HEK293 (cell line): ENCODE data around the gene EGR1.
"Not testable (repeated sequence)": the region's sequence is repeated elsewhere in the genome, so short reads cannot be mapped to it uniquely, and the experiment has no call there.

Experiments used
- CTCF ChIA-PET: fragments of 350-600 bp; formaldehyde crosslinking; extraction: SDS; loops from one replicate; lab custom pipeline; 2021; ENCODE audit warnings: antibody characterized with exemption; lab: Yijun Ruan, JAX
- POLR2A ChIA-PET: fragments of 300-600 bp; formaldehyde crosslinking; extraction: SDS; loops from one replicate; lab custom pipeline; 2020; ENCODE audit warnings: antibody characterized with exemption, inconsistent platforms; lab: Yijun Ruan, JAX
- H3K27ac ChIP-seq: fragments of 200-500 bp; sonication (Bioruptor generic); 2 replicates; pipeline ENCODE4 v1.5.1; 2014; ENCODE audit warnings: low read depth, low read length, control low read depth, inconsistent platforms; ENCODE audit errors: extremely low read depth
- H3K36me3 ChIP-seq, 2 experiments: fragments of 200-500 bp in 1 of 2; sonication (Bioruptor generic) in 1 of 2; 1 replicate in 1 of 2; 2 replicates in 1 of 2; pipeline ENCODE4 v1.5.1; 2014 to 2017; ENCODE audit warnings: inconsistent platforms in 2 of 2, low read length in 2 of 2; ENCODE audit not compliant: control insufficient read depth in 2 of 2, insufficient read depth in 1 of 2
- H3K4me1 ChIP-seq: fragments of 200-500 bp; sonication (Bioruptor generic); 2 replicates; pipeline ENCODE4 v1.5.1; 2014; ENCODE audit warnings: mild to moderate bottlenecking, low read length, inconsistent platforms; ENCODE audit not compliant: control insufficient read depth, insufficient read depth
- H3K4me3 ChIP-seq: 2 replicates; pipeline ENCODE4 v1.5.1; 2011; ENCODE audit warnings: low read depth, mild to moderate bottlenecking, control low read depth, low read length, moderate library complexity
- H3K9me3 ChIP-seq: fragments of 200-500 bp; sonication (Bioruptor generic); 2 replicates; pipeline ENCODE4 v1.5.1; 2014; ENCODE audit warnings: low read depth, low read length, inconsistent platforms; ENCODE audit not compliant: control insufficient read depth, insufficient read depth
- BCL11B ChIP-seq: fragments of 450-650 bp; formaldehyde crosslinking; IDR thresholded peaks from 2 replicates; pipeline ENCODE4 v1.5.1; 2016; ENCODE audit warnings: low read depth, missing biosample characterization, missing genetic modification characterization
- HOXD13 ChIP-seq: sonication (generic); formaldehyde crosslinking; IDR thresholded peaks from 2 replicates; pipeline ENCODE4 v1.8.0; 2022; ENCODE audit warnings: missing genetic modification reagents, borderline replicate concordance
- KLF8 ChIP-seq: fragments of 450-650 bp; formaldehyde crosslinking; IDR thresholded peaks from 2 replicates; pipeline ENCODE4 v1.5.1; 2016; ENCODE audit warnings: missing biosample characterization, missing genetic modification characterization
- ZNF10 ChIP-seq: fragments of 450-650 bp; formaldehyde crosslinking; IDR thresholded peaks from 2 replicates; pipeline ENCODE4 v1.5.1; 2017; ENCODE audit warnings: missing biosample characterization, missing genetic modification characterization
- ZNF133 ChIP-seq: fragments of 450-650 bp; formaldehyde crosslinking; IDR thresholded peaks from 2 replicates; pipeline ENCODE4 v1.5.1; 2016; ENCODE audit warnings: missing biosample characterization, missing genetic modification characterization
- ZNF239 ChIP-seq: fragments of 450-650 bp; formaldehyde crosslinking; IDR thresholded peaks from 2 replicates; pipeline ENCODE4 v1.5.1; 2016; ENCODE audit warnings: missing biosample characterization, missing genetic modification characterization
- ZNF473 ChIP-seq: fragments of 450-650 bp; formaldehyde crosslinking; IDR thresholded peaks from 2 replicates; pipeline ENCODE4 v1.5.1; 2017; ENCODE audit warnings: missing biosample characterization, missing genetic modification characterization
- ZNF600 ChIP-seq: fragments of 450-650 bp; formaldehyde crosslinking; IDR thresholded peaks from 2 replicates; pipeline ENCODE4 v1.5.1; 2016; ENCODE audit warnings: missing biosample characterization, missing genetic modification characterization
- ZSCAN16 ChIP-seq: fragments of 450-650 bp; formaldehyde crosslinking; IDR thresholded peaks from 2 replicates; pipeline ENCODE4 v1.5.1; 2016; ENCODE audit warnings: missing biosample characterization, missing genetic modification characterization
- ZXDB ChIP-seq: fragments of 450-650 bp; formaldehyde crosslinking; IDR thresholded peaks from 2 replicates; pipeline ENCODE4 v1.5.1; 2016; ENCODE audit warnings: missing biosample characterization, missing genetic modification characterization
- TF ChIP-seq, protein P1 (sequence below): fragments of 450-650 bp; formaldehyde crosslinking; IDR thresholded peaks from 2 replicates; pipeline ENCODE4 v1.5.1; 2017; ENCODE audit warnings: missing biosample characterization, missing genetic modification characterization

EGR1 gene

DNA sequence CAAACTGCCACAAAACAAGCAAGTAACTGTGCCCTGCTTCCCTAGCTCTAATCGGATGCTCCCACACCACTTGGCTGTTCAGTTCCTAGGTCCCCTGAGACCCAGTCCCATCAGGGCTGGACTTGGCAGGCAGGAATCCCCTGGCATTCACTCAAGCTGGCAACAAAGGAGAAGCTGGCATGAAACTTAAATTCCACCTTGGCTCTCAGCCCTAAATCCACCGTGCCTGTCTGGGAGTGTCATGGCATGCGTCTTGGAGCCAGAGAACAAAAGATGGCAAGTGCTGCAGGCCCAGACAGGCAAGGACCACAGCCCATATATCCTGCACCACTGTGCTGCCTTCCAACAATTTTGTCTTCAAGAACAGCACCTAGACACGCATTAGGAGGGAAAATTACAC is 39.5 kb downstream of the EGR1 start:
- POLR2A ChIA-PET = interaction anchor here (0.9 to 2.9 kb wide), 3 partner anchors 39 to 56 kb away, joined by 3 to 25 read pairs (median 4); partner anchors contain the start of gene EGR1

DNA sequence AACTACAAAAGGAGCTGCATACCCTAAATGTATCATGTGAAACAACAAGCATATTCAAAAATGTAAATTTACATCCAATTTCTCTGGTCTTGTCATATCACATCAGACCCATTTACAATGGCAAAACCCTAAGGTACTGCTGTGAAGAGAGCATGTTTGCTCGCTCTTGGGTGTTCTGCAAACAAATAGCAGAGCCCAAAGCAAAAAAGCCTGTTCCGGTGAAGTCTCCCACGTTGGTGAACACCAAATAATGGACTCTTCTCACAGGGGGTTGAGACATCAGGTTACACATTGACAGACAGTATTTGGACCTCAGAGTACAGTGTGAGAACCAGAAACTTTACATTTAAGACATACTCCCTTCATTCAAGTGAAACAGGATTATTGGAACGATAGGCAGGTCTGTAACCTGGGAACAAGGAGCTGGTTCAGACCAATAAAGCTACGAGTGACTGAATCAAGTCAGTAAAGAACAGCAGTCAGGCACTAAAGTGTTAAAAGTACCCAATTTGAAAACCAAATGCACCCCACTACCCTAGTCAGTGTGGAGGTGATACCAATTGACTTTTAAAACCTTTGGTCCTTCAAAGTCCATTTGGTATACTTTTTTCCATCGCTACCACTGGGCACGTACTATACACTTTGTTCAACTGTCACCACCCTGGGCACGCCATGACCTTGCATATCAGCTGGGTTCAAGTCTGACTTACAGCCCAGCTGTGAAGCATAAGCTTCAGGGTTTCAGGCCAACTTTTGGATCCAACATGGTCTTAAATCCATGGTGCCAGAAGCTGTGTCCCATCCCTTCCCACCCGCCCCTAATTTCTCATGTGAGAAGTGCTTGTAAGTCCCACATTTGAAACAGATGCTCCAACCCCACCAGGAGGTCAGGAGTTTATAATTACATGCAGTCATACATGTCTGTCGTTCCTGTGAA is 41.4 kb downstream of the EGR1 start:
- Histone ChIP-seq H3K4me1 (no peaks in the 10 kb centered on the region), H3K27ac (no peak overlapping the region), H3K9me3 (no peaks in the 10 kb centered on the region), H3K4me3 (no peak overlapping the region), H3K36me3 (peaks cover 36 to 63% of the 10 kb centered on the region in 2 experiments)
- no peak for TF ChIP-seq BCL11B (tag by site-specific recombination)
- peak; percentile 89 for TF ChIP-seq ZSCAN16 (tag by site-specific recombination)
- POLR2A ChIA-PET = interaction anchor here (0.9 kb wide), 1 partner anchor 41 kb away, joined by 9 read pairs; no protein-coding TSS in a partner anchor
- CTCF ChIA-PET = interaction anchor here (0.5 to 6.3 kb wide), 5 partner anchors 35 to 129 kb away, joined by 3 to 110 read pairs (median 3); partner anchors contain the start of gene EGR1

More for the DNA sequence above, 39.5 kb downstream of the EGR1 start:
- no peaks in the 10 kb centered on the region for H3K4me1 ChIP-seq
- no peak overlapping the region for H3K4me3 ChIP-seq
- TF ChIP-seq ZNF600 (tag by site-specific recombination) (peak; percentile 84), ZNF10 (no peak)
- no peak overlapping the region for H3K27ac ChIP-seq
- peaks cover 18 to 45% of the 10 kb centered on the region in 2 experiments for H3K36me3 ChIP-seq
- CTCF ChIA-PET = interaction anchor here (0.6 to 6.3 kb wide), 16 partner anchors 9 to 325 kb away, joined by 3 to 110 read pairs (median 6); partner anchors contain the start of genes EGR1 and KIF20A
- no peaks in the 10 kb centered on the region for H3K9me3 ChIP-seq

DNA sequence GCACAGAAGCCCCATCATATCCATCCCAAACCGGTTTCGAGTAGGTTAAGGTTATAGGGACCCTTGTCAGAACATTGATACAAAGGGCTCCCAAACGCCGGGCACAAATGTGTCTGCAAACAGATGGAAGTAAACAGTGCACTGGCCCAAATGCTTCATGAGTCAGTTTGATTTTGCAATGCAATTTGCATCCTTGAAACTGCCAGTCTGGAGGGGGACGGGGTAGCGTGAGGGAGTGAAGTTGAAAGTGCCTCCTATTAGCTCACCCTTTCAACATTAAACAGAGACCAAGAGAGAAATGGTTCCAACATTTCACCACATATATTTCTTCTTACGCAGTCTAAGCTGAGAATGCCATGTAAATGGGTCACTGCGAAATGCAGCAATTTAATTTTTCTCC is 42.2 kb downstream of the EGR1 start:
- POLR2A ChIA-PET = interaction anchor here (0.9 kb wide), 1 partner anchor 42 kb away, joined by 9 read pairs; no protein-coding TSS in a partner anchor
- TF ChIP-seq, protein P1, sequence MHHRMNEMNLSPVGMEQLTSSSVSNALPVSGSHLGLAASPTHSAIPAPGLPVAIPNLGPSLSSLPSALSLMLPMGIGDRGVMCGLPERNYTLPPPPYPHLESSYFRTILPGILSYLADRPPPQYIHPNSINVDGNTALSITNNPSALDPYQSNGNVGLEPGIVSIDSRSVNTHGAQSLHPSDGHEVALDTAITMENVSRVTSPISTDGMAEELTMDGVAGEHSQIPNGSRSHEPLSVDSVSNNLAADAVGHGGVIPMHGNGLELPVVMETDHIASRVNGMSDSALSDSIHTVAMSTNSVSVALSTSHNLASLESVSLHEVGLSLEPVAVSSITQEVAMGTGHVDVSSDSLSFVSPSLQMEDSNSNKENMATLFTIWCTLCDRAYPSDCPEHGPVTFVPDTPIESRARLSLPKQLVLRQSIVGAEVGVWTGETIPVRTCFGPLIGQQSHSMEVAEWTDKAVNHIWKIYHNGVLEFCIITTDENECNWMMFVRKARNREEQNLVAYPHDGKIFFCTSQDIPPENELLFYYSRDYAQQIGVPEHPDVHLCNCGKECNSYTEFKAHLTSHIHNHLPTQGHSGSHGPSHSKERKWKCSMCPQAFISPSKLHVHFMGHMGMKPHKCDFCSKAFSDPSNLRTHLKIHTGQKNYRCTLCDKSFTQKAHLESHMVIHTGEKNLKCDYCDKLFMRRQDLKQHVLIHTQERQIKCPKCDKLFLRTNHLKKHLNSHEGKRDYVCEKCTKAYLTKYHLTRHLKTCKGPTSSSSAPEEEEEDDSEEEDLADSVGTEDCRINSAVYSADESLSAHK (tag by site-specific recombination) = peak; percentile 98
- TF ChIP-seq, all 188 proteins: peak for 1; not testable (repeated sequence) for 187
- not testable (repeated sequence) for H3K4me3 ChIP-seq, H3K27ac ChIP-seq, H3K9me3 ChIP-seq, H3K4me1 ChIP-seq
- CTCF ChIA-PET = interaction anchor here (1.1 to 6.3 kb wide), 3 partner anchors 36 to 57 kb away, joined by 3 to 110 read pairs (median 3); partner anchors contain the start of gene EGR1
- H3K36me3 ChIP-seq = peaks cover 44 to 70% of the 10 kb centered on the region in 2 experiments

DNA sequence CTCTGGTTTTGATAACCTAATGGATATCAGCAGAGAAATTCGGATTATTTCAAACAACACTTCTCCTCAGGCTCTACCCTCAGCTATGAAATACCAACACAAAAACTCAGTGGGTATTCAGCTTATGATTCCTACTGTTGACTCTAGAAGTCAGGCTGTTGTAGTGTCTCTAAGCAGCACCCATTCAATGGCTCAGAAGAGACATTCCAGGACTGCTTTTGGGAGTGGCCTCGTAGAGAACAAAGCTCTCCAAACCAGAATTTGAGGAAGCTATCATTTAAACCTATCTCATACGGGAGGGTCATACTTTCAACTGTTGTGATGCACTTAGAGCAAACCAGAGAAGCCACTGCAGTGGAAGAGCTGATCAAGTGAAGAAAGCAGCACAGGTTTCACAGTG is 43.7 kb downstream of the EGR1 start:
- no peaks in the 10 kb centered on the region for H3K9me3 ChIP-seq
- no peak overlapping the region for H3K4me3 ChIP-seq
- H3K36me3 ChIP-seq = peaks cover 58 to 85% of the 10 kb centered on the region in 2 experiments
- ChIA-PET CTCF (interaction anchor here (1.0 to 2.7 kb wide), 3 partner anchors 60 to 330 kb away, joined by 3 to 12 read pairs (median 3); partner anchors contain the start of gene KIF20A), POLR2A (interaction anchor here (0.6 kb wide), 1 partner anchor 57 kb away, joined by 3 read pairs; no protein-coding TSS in a partner anchor)
- H3K27ac ChIP-seq = no peak overlapping the region
- H3K4me1 ChIP-seq = no peaks in the 10 kb centered on the region
- TF ChIP-seq ZNF133 (tag by site-specific recombination) = no peak
- TF ChIP-seq HOXD13 (CRISPR knock-in tag) = no peak
- no peak for TF ChIP-seq ZNF239 (tag by site-specific recombination)
- TF ChIP-seq ZXDB (tag by site-specific recombination) = no peak
- no peak for TF ChIP-seq ZNF600 (tag by site-specific recombination)
- no peak for TF ChIP-seq KLF8
- TF ChIP-seq ZNF473 (tag by site-specific recombination) = no peak
